Stimulated activated CD4-positive, alpha-beta T cell treated with anti-CD3 and anti-CD28 coated beads, Interleukin-4, amount 100 ng/mL, for 24 hours (primary cell): ENCODE results near the gene CCDC142.

Experiments used
- DNase-seq: peaks from one replicate; pipeline ENCODE4 v3.0.0-alpha.2; 2020

Gene CCDC142

GRCh38 chr2:74482801-74483674 lies at the start of gene CCDC142, which contains the start of gene TTC31:
Gene CCDC142 (minus strand): TSS chr2:74482998. CDS start chr2:74482837, 161 bp downstream.
Gene TTC31 (plus strand): TSS chr2:74483081. CDS start chr2:74483096, 15 bp downstream.
- DNase-seq = peak; percentile 95

GRCh38 chr2:74532222-74532621 lies 49.4 kb upstream of the CCDC142 start:
- no peak for DNase-seq

DNA sequence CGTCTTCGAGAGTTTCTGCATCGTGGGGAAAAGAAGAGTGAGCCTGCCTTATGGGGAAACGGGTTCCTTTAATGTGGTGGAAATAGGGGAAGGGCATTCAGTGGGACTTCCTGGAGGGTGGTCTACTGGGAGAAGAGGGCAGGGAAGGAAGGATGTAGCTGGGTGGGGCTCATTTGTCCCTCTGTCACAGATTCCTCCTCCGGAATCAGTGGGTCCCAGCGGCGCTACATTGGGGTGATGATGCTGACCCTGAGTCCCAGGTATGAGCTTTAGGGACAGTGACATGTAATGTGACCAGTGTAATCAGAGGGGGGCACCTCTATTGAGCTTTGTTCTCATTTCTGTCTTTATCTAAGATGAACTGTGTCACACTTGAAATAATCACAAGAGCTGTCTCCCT lies 48.9 kb upstream of the CCDC142 start:
- no peak for DNase-seq

DNA sequence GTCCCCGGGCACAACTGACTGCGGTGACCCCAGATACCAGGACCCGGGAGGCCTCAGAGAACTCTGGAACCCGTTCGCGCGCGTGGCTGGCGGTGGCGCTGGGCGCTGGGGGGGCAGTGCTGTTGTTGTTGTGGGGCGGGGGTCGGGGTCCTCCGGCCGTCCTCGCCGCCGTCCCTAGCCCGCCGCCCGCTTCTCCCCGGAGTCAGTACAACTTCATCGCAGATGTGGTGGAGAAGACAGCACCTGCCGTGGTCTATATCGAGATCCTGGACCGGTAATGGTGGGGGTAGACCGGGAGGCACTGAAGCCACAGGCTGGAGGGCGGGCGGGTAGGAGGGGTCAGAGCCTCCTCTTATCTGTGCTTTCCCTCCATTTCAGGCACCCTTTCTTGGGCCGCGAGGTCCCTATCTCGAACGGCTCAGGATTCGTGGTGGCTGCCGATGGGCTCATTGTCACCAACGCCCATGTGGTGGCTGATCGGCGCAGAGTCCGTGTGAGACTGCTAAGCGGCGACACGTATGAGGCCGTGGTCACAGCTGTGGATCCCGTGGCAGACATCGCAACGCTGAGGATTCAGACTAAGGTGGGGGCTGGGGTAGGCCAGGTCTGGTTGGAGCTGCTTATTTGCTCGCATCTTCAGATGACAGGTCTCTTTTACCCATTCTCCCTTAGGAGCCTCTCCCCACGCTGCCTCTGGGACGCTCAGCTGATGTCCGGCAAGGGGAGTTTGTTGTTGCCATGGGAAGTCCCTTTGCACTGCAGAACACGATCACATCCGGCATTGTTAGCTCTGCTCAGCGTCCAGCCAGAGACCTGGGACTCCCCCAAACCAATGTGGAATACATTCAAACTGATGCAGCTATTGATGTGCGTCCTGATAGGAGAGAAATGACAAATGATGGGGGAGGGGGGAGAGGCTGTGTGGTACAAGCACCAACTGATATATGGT lies 47.7 kb upstream of the CCDC142 start:
- DNase-seq = peak; percentile 44

GRCh38 chr2:74529357-74530238 lies 46.8 kb upstream of the CCDC142 start, which contains the start of the genes AUP1 and HTRA2:
Gene AUP1 (minus strand): TSS chr2:74529706. CDS start chr2:74529629, 77 bp downstream.
Gene HTRA2 (plus strand): TSS chr2:74529933. CDS start chr2:74530007, 74 bp downstream.
- DNase-seq = peak; percentile 94

GRCh38 chr2:74528600-74529356 lies 46.0 kb upstream of the CCDC142 start:
- DNase-seq = no peak

- no peak for DNase-seq
Observed at GRCh38 chr2:74527741-74528140, 44.9 kb upstream of the CCDC142 start.

- DNase-seq = no peak
Observed at GRCh38 chr2:74526649-74527230, 43.9 kb upstream of the CCDC142 start.

- no peak for DNase-seq
Observed at GRCh38 chr2:74525717-74526648, 43.2 kb upstream of the CCDC142 start, which contains the start of gene DQX1. Gene DQX1 (minus strand): TSS chr2:74526231. CDS start chr2:74525729, 502 bp downstream.

DNA sequence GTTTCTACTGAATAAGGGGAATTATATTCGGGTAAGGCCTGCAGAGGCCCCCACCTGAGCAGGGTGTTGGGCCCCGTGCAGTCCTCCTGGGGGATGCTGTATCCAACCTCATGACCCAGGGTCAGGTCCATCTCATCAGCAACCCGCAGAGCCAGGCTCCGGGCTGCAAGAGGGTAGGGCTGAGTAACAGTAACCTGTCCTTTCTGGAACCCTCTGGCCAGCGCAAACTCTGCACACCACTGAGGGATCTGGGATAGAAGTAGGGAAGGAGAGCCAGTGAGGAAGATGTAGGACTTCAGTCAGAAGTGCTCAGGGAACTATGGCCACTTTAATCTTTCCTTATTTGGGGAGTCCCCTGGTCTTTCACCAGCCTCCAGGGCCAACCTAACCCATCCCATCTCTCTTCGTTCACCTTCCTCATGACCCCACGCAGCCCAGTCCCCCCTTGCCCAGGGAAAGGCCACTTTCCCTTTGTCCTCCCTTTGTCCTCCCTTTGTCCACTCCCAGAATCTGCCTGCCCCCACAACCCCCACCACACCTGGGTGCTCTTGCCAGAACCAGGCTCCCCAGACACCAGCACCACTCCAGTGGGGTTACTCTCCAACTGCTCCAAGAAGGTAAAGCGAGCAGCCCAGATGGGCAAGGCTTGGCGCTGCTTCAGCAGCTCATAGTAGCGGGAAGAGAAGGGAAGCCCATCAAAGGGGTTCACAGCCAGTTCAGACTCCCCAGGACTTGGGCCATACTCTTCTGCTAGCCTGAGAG lies 42.3 kb upstream of the CCDC142 start:
- no peak for DNase-seq

DNA sequence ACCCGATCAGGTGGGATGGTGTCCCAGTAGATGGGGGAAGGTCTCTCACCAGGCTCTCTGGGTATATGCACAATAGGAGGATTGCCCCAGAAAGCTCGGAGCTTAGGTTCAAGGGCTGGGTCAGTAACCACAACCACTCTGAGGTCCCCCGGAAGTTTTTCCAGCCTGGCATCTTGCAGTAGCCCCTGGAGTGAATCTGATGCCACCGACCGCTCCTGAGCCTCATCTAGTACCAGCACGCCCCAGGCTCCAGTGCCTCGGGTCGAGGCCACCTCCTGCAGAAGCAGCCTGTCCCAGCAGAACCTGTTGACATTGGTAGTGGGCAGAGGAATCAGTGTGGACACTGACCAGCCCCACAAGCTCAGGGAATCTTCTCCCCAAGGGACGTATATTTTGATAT lies 41.2 kb upstream of the CCDC142 start:
- DNase-seq = no peak

DNA sequence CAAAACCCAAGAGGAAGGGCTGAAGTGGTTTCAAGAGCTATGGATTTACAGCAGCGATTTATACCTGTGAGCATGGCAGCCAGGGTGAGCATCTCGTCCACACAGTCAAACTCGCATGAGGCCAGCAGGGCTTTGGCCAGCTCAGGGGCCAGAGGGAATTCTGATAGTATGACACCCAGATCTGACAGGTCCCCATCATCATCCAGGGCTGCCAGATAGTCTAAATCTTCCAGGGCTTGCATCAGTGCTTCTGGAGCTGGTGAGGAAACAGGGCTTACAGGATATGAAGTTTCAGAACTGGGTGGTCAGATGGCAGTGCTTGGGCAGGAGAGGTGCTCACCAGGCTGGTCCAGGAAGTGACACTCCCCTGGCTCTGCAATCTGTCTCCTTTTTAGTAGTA lies 39.7 kb upstream of the CCDC142 start:
- no peak for DNase-seq

DNA sequence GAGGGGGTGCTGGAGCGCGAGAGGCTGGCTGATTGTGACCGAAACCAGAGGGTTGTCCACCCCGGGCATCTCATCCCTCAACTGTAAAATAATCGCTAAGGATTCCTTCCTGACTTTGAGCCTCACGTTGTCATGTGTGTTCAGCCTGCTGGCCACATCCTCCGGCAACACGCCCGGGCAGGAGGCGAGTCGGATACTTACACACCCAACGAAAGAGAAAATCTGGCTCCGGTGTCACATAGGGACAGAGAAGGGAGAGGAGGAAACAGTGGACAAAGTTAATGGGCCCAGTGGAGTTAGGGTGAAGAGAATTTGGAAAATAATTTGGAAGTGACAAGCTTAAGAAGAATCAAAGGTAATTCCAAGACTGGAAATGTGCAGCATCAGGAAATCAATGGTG lies 33.9 kb upstream of the CCDC142 start:
- DNase-seq = no peak

DNA sequence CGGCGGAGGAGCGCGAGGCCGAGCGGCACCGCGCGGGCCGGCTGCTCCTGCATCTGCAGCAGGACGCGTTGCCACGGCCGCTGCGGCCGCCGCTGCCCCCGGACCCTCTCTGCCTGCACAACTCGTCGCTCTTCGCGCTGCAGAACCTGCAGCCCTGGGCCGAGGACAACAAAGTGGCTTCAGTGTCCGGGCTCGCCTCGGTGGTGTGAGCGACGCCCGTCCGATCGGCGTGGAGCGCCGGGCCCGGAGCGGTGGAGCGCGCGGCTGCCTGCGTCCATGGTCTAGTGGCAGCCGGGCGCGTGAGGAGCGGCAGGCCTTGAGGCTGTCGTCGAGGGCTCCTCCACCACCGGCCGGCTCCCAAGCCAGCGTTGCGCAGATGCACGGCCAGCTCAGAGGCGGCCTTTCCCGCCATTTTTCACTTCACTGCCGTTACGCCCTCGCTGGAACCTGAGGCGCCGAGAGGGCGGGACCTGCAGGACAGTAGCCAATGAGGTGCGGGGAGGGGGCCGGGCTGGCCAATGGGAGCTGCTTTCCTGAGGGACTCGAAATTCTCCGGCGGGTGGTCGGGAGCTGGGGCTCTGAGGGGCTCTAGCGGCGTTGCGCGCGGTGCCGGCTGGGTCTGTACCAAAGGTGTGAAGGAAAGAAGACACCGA lies 33.3 kb upstream of the CCDC142 start:
- peak; percentile 81 for DNase-seq

DNA sequence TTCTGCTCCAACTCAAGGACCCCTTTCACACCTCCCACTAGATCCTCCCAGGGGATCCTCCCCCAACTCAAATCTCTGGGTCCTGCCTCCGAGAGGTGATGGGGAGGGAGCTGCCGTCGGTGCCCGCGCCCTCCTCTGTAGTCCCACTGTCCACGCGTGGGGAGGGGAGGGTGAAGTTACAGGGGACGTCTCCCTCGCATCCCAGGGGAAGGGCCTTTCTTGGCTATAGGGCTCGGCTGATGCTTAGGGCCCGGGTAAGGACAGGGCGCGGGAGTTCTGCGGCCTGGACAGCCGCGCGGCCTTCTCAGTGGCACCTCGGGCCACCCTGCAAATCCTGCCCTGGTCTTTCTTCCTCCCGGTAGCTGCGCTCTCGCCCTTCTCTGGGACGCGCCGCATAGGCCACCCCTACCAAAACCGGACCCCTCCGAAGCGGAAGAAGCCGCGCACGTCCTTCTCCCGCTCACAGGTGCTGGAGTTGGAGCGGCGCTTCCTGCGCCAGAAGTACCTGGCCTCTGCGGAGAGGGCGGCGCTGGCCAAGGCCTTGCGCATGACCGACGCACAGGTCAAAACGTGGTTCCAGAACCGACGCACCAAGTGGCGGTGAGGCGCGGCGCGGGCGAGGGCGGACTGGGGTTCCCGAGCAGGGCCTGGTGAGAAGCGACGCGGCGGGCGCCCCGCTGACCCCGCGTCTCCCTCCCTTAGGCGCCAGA lies 32.6 kb upstream of the CCDC142 start:
- no peak for DNase-seq

DNA sequence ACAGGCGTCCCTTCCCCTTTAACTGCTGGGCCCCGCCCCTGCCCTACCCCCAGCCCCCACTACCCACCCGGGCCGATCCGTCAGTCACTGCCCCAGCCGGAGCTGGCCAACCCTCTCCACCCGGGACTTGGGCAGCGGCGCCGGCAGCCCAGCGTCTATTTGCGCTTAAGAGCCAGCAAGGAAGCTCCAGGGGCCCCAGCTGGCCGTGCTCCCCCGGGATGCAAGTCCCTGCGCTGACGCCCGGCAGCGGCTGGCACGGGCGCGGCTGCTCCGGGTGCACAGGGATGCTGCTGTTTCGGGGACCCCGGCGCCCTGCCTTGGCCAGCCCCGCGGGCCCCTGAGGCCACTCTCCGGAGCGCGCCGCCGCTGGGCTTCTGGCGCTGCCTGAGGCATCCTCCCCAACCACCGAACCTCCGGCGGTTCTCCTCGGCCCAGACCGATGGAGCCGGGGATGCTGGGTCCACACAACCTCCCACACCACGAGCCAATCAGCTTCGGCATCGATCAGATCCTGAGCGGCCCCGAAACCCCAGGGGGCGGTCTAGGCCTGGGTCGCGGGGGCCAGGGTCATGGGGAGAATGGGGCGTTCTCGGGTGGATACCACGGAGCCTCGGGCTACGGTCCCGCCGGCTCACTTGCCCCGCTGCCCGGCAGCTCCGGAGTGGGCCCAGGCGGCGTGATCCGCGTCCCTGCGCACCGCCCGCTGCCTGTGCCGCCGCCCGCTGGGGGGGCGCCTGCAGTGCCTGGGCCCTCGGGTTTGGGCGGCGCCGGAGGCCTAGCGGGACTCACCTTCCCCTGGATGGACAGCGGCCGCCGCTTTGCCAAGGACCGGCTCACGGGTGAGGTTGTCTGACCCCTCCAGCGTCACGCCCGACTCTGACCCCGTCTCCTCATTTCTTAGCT lies 31.8 kb upstream of the CCDC142 start, which contains the start of gene TLX2:
Gene TLX2, plus strand, starts transcription at position 83 of the 903 bp plus-strand sequence. Its CDS starts 357 bp downstream, at position 440.
- no peak for DNase-seq
